Calu3 (cell line): ENCODE results near the gene LAD1. TPM values are rescaled to one million over a fixed set of nuclear protein-coding genes. Genes with fewer than 3 reads are reported as not detected.

Source experiments
- BruUV-seq: library from RNA; stranded (reverse); fragments of 400-500 nt; replicated peaks from 2 replicates; lab custom pipeline; 2021; lab: Mats Ljungman, UMichigan
- CTCF ChIA-PET: fragments of 300-600 bp; sonication (Branson Sonifier 250); formaldehyde crosslinking; loops from one replicate; lab custom pipeline; 2022; ENCODE audit warnings: antibody characterized with exemption; lab: Charles Lee
- DNase-seq: peaks from one replicate; pipeline ENCODE4 v3.0.0; 2022
- H3K27ac Mint-ChIP-seq: one replicate; pipeline ENCODE4 v1.8.0; 2022; ENCODE audit warnings: mixed read lengths; ENCODE audit not compliant: unreplicated experiment
- H3K27me3 Mint-ChIP-seq: one replicate; pipeline ENCODE4 v1.8.0; 2022; ENCODE audit warnings: mixed read lengths; ENCODE audit not compliant: unreplicated experiment
- H3K36me3 Mint-ChIP-seq: one replicate; pipeline ENCODE4 v1.8.0; 2022; ENCODE audit warnings: mild to moderate bottlenecking, moderate library complexity, mixed read lengths; ENCODE audit not compliant: insufficient read depth, unreplicated experiment
- H3K4me1 Mint-ChIP-seq: one replicate; pipeline ENCODE4 v1.8.0; 2022; ENCODE audit warnings: mild to moderate bottlenecking, low read depth, mixed read lengths; ENCODE audit not compliant: unreplicated experiment
- H3K4me3 Mint-ChIP-seq: one replicate; pipeline ENCODE4 v1.8.0; 2022; ENCODE audit warnings: mild to moderate bottlenecking, low read depth, moderate library complexity, mixed read lengths; ENCODE audit not compliant: unreplicated experiment
- H3K9me3 Mint-ChIP-seq: one replicate; pipeline ENCODE4 v1.8.0; 2022; ENCODE audit warnings: low read depth, mixed read lengths; ENCODE audit not compliant: unreplicated experiment
- CTCF ChIP-seq: fragments of 200-600 bp; IDR thresholded peaks from one replicate; pipeline ENCODE4 v1.8.0; 2022; ENCODE audit warnings: antibody characterized with exemption; ENCODE audit not compliant: unreplicated experiment
- intact Hi-C: fragments of 100-400 bp; cut with micrococcal nuclease; formaldehyde crosslinking; loops from one replicate; pipeline ENCODE4 v1.10.0; 2022; ENCODE audit not compliant: unreplicated experiment
- total RNA-seq: library from RNA; stranded (reverse); gene quantifications from 2 replicates; pipeline ENCODE4 v1.2.3, GENCODE V29; 2022

The LAD1 gene
- total RNA-seq, 1 experiment from 2014 or later = 209 TPM

DNA sequence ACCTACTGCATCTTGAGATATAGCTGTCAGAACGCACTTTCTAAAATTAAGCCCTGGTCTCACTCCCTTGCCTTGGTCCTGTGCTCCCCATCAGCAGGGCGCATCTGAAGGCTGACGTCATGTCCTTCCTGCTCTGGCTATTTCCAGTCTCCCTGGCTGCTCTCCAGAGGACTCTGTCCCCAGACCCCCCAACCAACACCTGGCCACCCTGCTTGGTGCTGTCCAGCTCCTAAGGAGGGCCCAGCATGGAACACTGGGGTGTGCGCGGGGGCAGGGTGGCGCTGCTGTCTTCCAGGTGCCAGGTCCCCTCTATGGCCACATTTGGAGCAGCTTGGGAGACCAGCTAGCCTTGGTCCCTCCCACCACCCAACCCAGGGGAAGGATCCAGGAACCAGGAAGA, 29.9 kb downstream of the LAD1 start:
- BruUV-seq = no TSS peak
- no peak overlapping the region for H3K4me3 Mint-ChIP-seq
- CTCF ChIA-PET = no interaction called here
- DNase-seq = no peak
- intact Hi-C loops = no loop called here
- H3K36me3 Mint-ChIP-seq = no peaks in the 10 kb centered on the region
- no peak for TF ChIP-seq CTCF
- H3K27me3 Mint-ChIP-seq = peaks cover 100% of the 10 kb centered on the region
- no peak overlapping the region for H3K27ac Mint-ChIP-seq
- no peaks in the 10 kb centered on the region for H3K4me1 Mint-ChIP-seq
- no peaks in the 10 kb centered on the region for H3K9me3 Mint-ChIP-seq

DNA sequence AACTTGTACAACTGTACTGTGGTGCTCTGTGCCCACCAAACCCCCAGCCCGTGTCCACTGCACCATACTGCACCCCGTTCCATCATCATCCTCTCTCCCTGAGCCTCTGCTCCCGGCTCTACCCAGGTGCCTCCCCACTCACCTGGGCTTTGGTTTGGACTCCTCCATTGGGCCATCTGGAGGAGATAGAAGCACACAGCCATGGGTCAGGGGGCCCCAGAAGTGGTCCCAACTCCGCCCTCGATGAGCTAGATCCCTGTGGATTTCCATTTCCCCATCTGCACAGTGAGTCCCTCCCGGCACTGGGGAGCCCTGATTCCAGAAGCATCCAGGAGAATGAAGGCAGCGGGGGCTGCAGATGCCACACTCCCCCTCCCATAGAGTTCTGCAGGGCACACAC, 32.4 kb downstream of the LAD1 start:
- DNase-seq = no peak
- TF ChIP-seq CTCF = no peak
- H3K27ac Mint-ChIP-seq = no peak overlapping the region
- H3K4me3 Mint-ChIP-seq = no peak overlapping the region
- intact Hi-C loops = no loop called here
- H3K4me1 Mint-ChIP-seq = no peaks in the 10 kb centered on the region
- no peaks in the 10 kb centered on the region for H3K9me3 Mint-ChIP-seq
- CTCF ChIA-PET = no interaction called here
- peaks cover 100% of the 10 kb centered on the region for H3K27me3 Mint-ChIP-seq
- H3K36me3 Mint-ChIP-seq = no peaks in the 10 kb centered on the region
- no TSS peak for BruUV-seq

GRCh38 chr1:201365251-201365650, 33.9 kb downstream of the LAD1 start:
- H3K27me3 Mint-ChIP-seq = peaks cover 90% of the 10 kb centered on the region
- H3K4me3 Mint-ChIP-seq = no peak overlapping the region
- TF ChIP-seq CTCF = no peak

GRCh38 chr1:201364808-201365105, 34.4 kb downstream of the LAD1 start:
- H3K4me1 Mint-ChIP-seq = no peaks in the 10 kb centered on the region
- H3K27ac Mint-ChIP-seq = no peak overlapping the region
- no peak overlapping the region for H3K4me3 Mint-ChIP-seq
- no peaks in the 10 kb centered on the region for H3K9me3 Mint-ChIP-seq
- CTCF ChIA-PET = no interaction called here
- no TSS peak for BruUV-seq
- H3K36me3 Mint-ChIP-seq = no peaks in the 10 kb centered on the region
- intact Hi-C loops = no loop called here
- TF ChIP-seq CTCF = no peak
- DNase-seq = no peak
- H3K27me3 Mint-ChIP-seq = peaks cover 89% of the 10 kb centered on the region

More at GRCh38 chr1:201365251-201365650, 33.9 kb downstream of the LAD1 start:
- no peaks in the 10 kb centered on the region for H3K4me1 Mint-ChIP-seq
- H3K36me3 Mint-ChIP-seq = no peaks in the 10 kb centered on the region
- BruUV-seq = no TSS peak
- CTCF ChIA-PET = no interaction called here
- no peak for DNase-seq
- H3K27ac Mint-ChIP-seq = no peak overlapping the region
- H3K9me3 Mint-ChIP-seq = no peaks in the 10 kb centered on the region
- intact Hi-C loops = no loop called here
